TTC549 (cell line): Measurements from ENCODE around the gene HLA-DPA1.
"Not testable (repeated sequence)": the region's sequence is repeated elsewhere in the genome, so short reads cannot be mapped to it uniquely, and the experiment has no call there.

Source experiments
- FAIRE-seq: peaks from 2 replicates; lab custom pipeline; 2012; peaks lifted over from hg19 to GRCh38; lab: Jason Lieb, UNC

The HLA-DPA1 gene

DNA sequence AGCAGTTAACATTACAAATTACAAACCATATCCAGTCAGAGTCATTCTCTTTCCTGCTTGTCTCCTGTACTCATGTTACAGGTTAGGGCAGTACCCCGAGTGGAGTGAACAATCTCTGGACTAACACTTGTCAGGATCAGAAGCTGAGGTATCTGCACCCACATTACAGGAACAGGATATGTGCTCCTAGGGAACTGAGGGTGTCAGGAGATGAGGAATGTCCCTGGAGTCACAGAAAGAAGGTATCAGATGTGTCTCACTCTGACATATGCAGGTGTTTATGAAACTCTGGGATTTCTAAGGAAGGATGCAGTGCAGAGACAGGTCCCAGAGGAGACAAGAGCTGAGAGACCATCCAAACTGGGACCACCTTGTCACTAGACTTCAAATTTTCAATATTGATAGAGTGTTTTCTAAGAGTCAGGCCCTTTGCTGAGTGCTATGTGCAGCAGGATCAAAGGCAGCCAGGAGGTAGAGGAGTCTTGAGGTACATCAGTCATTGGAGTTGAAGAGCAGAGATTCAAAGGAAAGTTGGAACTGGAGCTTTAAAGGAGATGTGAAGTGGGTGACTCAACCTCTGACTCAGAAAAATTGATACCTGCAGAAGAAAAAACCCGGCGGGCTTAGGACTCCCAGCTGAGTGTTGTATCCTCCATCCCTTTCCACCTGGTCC is 14.9 kb upstream of the HLA-DPA1 start:
- no peak for FAIRE-seq

GRCh38 chr6:33085627-33086026 is 12.2 kb upstream of the HLA-DPA1 start:
- no peak for FAIRE-seq

- FAIRE-seq, result no peak
Measured at GRCh38 chr6:33082702-33083101, 9.3 kb upstream of the HLA-DPA1 start.

DNA sequence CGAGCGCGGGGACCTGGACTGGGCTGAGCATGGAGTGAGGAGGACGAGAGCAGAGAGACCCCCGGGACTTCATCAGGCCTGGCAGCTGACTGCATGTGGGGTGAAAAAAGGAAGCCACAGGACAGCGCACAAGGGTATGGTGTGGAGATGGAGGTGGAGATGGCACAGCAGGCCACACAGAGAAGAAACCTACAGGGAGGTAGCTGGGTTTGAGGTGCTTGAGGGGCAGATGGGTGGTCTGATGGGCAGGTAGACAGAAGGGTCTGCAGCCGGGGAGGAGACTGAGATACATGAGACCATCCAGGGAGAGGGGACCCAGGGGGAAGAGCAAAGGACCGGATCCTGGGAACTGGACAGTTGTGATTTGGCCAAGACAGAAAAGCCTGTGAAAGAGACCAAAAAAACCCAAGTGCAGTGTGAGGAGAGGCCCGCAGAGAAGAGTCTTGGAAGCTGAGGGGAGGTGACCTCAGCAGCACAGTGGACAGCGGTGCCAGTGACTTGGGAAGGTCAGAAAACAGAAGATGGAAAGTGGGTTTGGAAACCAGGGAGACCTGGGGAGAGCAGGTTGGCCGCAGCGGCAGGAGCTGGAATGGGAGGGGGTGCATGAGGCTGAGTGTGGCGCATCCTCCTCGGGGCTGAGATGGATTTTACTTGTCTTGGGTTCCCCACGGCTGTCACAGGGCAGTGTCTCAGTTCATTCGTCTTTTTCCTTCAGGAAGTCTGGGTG is 7.8 kb upstream of the HLA-DPA1 start:
- no peak for FAIRE-seq

- FAIRE-seq, result no peak
Measured at GRCh38 chr6:33080127-33081089, 7.0 kb upstream of the HLA-DPA1 start.

GRCh38 chr6:33079580-33079979 is 6.1 kb upstream of the HLA-DPA1 start:
- FAIRE-seq, result no peak

GRCh38 chr6:33078919-33079521 is 5.6 kb upstream of the HLA-DPA1 start:
- FAIRE-seq, result no peak

- FAIRE-seq, result no peak
Measured at GRCh38 chr6:33078442-33078841, 5.0 kb upstream of the HLA-DPA1 start.

DNA sequence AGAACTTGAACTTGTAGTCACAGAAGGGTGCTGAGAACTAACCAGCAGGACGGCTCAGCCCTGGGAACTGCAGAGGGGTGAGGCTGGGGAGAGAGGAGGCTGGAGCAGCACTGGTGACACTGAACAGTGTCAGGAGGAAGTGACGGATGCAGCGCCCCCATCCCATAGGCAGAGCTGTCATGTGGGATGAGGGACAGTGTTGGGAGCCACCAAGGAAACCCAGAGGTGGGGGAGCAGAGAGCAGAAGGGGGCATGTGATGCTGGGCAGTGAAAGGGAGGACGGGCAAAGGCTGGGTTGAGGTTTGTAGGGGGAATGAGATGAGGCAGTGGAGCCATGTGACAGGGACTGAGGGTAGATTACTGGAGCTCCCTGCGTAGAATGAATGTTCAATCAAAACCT is 4.5 kb upstream of the HLA-DPA1 start:
- FAIRE-seq, result no peak

DNA sequence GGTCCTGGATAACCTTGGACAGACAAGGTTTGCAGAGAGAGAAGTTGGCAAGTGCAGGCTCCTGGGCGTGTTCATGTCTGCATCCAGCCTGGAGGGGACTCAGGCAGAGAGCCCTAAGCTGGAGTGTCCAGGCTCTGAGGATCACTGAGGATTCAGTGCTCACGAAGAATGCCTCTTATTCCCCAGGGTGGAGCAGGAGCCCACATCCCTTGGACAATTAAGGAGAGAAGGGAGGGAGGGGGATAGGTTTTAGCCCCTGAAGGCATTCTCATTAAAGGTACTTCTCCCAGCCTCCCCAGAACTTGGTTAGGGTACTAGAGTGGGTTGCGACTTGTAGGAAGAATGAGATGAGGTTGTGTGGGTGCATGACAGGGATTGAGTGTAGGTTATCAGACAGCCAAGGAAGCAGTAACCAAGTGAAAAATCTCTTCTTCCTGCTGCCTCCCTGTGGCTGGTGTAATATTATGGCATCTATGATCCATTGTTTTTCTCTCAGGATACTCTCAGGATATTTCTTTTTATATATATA is 3.0 kb upstream of the HLA-DPA1 start:
- no peak for FAIRE-seq

- peak; percentile 84 for FAIRE-seq
Measured at GRCh38 chr6:33075568-33076405, 2.3 kb upstream of the HLA-DPA1 start, which contains the start of gene HLA-DPB1. HLA-DPB1 (plus strand) TSS chr6:33075990; CDS start chr6:33076042, 52 bp downstream.

DNA sequence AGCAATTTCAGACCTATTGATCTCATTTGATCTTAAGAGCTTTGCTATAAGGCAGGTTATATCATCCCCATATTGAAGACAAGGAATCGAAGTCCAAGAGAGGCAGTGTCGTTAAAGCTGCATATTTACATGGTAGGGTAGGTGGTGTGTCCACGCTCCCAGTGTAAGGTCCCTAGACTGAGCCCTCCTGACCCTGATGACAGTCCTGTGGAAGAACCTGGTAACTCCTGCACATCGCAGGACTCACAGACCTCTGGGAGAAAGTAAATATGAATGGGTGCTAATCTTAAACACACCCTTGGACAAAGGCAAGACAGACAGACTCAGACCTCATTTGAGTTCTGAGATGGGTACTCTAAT is 1.7 kb upstream of the HLA-DPA1 start:
- FAIRE-seq, result no peak

GRCh38 chr6:33072508-33073100 is 845 bp downstream of the HLA-DPA1 start:
- no peak for FAIRE-seq

DNA sequence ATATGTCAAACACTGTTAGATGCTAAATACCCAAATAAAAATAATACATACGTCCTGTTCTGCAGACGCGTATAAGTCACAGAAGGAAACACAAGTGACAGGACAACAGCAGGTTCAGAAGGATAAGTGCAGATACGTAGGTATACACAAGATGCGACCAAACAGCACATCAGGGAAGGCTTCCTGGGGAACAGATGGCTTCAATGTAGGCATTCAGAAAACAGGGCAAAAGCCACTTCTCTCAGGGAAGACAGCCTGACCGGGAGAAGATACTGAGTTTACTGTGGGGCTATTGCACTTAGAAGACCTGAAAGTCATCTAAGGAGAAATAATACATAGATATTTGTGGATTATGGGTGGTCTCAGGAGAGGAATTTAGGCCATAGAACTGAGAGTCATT is 1.9 kb downstream of the HLA-DPA1 start:
- no peak for FAIRE-seq

DNA sequence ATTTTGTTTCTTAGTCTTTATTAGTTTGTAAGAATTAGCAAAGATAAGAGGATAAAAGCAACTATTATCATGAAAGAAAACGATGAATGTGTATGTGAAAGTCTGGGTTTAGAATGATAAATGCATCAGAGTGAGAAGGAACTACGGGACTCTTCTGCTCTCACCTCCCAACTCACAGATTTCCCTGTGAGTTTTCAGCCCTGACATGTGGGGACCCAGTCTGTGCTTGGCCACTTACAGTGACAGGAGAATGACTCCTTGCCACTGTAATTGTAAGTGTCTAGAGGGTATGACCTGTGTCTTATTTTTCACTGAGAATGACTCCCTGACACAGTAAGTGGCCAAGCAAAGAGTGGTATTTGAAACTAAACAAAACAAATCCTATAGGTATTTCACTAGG is 2.5 kb downstream of the HLA-DPA1 start:
- no peak for FAIRE-seq

- FAIRE-seq, result no peak
Measured at GRCh38 chr6:33069021-33069738, 4.3 kb downstream of the HLA-DPA1 start.

- FAIRE-seq, result no peak
Measured at GRCh38 chr6:33066917-33067521, 6.4 kb downstream of the HLA-DPA1 start.

DNA sequence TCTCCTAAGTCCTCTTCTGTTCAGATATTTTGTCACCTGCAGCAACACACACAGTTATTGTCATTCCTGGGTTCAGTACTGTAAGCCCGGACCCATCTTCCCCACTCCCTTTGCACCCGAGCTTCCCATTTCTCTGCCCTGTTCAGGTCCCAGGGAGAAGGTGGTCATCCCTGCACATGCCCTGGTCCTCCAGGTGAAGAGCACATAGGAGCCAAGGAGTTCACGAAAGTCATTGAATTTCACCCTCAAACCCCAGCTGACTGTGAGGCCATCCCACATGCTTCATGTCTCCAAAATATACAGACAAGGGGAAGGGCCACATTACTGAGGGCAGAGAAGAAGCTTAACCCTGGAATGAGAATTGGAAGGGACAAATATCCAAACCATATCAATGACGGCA is 8.1 kb downstream of the HLA-DPA1 start:
- FAIRE-seq, result no peak

GRCh38 chr6:33064723-33065122 is 8.7 kb downstream of the HLA-DPA1 start:
- FAIRE-seq, result no peak

- not testable (repeated sequence) for FAIRE-seq
Measured at GRCh38 chr6:33063435-33063834, 10.0 kb downstream of the HLA-DPA1 start.
